HG03520 (cell line): Measurements from ENCODE around the gene TLCD3A.
"Not testable (repeated sequence)": the region's sequence is repeated elsewhere in the genome, so short reads cannot be mapped to it uniquely, and the experiment has no call there.

ENCODE experiments used
- ATAC-seq: cut with Tn5 transposase; IDR thresholded peaks from one replicate; pipeline ENCODE4 v1.9.1; 2021; ENCODE audit warnings: mild to moderate bottlenecking, moderate library complexity; ENCODE audit not compliant: unreplicated experiment

The TLCD3A gene

GRCh38 chr17:732067-732901 is at the start of gene TLCD3A:
Gene TLCD3A (plus strand): TSS chr17:732596. CDS start chr17:732648, 52 bp downstream.
- peak; percentile 50 for ATAC-seq

DNA sequence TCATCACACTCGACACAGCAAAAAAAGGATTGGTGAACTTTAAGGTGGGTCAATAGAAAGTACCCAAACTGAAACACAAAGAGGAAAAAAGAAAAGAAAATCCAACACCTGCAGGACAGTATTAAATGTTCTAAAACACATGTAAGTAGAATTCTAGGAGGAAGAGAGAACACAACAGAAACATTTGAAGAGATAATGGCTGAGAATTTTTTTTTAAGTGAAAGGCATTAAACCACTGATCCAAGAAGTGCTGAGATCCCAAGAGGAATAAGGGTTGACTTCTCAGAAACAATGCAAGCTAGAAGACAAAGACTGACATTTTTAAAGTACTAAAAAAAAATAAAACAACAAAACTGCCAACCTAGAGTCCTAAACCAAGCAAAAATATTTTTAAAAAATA is 49.4 kb upstream of the TLCD3A start:
- ATAC-seq: no peak

DNA sequence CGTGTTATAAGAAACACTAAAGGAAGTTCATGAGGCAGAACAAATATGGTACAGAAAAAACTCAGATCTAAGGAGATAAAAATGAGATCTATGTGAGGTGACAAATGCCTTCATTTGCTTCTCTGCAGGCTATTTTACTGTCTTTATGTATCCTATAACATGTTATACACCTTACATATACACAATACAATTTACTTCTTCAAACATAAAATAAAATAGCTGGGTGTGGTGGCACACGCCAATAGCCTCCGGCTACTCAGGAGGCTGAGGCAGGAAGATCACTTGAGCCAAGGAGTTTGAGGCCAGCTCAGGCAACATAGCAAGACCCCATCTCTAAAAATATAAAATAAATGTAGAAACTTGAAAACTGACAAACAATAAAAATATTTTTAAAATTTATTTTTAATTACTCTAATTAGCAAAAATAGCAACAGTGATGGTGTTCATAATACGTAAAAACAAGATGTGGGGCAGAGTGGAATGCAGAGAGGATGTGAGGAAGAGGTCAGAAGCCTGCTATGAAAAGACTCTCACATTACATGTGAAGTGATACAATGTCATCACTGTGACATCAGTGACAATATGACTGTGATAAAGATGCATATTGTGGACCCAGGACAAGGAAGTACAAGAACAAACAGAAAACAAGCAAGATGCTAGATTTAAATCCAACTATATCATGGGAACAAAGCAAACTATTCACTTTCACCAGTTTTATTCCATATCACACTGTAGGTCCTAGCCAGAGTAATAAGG is 48.7 kb upstream of the TLCD3A start:
- no peak for ATAC-seq

GRCh38 chr17:685006-685405 is 47.4 kb upstream of the TLCD3A start:
- no peak for ATAC-seq

DNA sequence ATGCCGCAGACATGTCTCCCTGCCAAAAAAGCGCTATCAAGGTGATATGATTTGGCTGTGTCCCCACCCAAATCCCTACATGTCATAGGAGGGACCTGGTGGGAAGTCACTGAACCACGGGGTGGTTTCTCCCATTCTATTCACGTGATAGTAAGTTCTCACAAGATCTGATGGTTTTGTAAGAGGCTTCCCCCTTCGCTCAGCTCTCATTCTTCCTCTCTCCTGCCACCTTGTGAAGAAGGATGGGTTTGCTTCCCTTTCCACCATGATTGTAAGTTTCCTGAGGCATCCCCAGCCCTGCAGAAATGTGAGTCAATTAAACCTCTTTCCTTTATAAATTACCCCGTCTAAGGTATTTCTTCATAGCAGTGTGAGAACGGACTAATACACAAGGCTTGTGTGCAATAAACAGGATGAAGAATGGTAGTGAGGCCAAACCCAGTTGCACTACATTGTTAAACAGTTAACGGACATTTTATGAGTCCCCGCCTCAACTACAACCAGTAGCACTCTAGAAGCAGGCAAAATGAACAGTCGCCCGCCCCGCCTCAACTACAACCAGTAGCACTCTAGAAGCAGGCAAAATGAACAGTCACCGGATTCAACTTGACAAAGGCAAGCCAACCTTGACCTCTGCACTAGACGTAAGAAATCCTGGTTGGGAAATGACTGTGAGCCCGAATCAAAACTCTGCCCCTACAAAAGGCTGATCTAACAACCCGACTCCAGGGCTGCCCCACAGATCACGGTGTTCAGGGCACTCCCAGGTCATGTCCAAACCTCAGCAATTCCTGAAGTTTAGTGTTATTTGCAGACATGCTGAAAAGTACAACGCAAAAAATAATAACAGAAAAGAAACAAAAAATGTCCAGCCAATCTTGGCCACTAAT is 44.1 kb upstream of the TLCD3A start:
- no peak for ATAC-seq

DNA sequence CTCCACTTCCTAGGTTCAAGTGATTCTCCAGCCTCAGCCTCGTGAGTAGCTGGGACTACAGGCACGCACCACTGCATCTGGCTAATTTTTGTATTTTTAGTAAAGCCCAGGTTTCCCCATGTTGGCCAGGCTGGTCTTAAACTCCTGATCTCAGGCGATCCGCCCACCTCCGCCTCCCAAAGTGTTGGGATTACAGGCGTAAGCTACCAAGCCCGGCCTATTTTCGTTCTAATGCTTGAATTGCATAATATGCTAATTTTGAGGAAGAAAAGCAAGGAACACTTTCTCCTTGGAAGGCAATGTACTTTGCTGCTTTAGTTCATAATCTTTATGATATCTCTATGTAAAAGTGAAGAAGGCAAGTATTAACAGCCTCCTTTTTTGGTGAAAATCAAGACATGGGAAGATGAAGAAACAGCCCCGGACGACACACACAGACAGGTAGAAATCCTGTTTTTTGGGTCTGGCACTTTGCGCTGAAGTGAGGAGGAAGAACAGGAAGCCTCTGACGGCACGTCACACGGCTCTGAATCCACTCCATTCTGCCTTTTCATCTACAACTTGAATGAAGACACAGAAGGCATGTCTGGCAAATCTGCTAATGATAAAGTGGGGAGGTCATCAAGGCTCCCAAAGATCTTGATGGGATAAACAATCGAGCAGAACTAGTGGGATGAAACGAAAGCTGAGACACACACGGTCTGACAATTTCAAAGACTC is 42.7 kb upstream of the TLCD3A start:
- ATAC-seq: no peak

DNA sequence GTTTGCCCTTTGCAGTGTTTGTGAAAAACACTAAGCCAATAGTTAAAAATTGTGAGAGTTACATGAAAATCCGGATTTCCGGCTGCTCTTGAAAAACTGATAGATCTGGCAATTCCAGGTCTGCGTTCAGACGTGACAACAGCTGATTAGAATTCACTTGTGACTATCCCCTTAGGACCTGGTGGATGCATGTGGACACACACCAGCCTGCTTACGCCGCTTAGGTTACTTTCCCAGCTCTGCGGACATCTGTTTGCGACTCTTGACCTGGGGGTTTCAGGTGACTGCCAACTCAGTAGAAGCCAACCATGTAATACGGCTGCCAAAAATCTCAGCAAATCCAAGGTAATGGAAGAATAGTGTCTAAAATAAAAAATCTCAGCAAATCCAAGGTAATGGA is 42.0 kb upstream of the TLCD3A start:
- ATAC-seq: no peak

DNA sequence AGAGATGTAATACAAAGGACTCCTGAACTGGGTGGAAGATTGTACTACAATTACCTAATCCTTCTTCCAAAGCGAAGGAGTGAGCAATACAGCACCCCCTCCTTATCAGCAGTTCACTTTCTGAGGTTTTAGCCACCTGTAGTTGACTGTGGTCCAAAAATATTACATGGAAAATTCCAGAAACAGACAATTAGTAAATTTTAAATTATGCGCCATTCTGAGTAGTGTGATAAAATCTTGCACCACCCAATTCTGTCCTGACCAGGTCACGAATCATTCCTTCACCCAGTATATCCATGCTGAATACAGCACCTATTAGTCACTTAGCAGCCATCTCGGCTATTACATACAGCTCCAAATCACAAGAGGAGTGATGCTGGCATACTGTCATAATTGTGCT is 41.0 kb upstream of the TLCD3A start:
- ATAC-seq: no peak

- ATAC-seq: no peak
These were observed 40.3 kb upstream of the TLCD3A start for GRCh38 chr17:692116-692515.

GRCh38 chr17:693791-694638 is 38.4 kb upstream of the TLCD3A start:
- no peak for ATAC-seq

GRCh38 chr17:696369-696768 is 36.0 kb upstream of the TLCD3A start:
- ATAC-seq: no peak

GRCh38 chr17:697682-698081 is 34.7 kb upstream of the TLCD3A start:
- ATAC-seq: no peak

- not testable (repeated sequence) for ATAC-seq
These were observed 34.3 kb upstream of the TLCD3A start for GRCh38 chr17:698096-698495.

- ATAC-seq: no peak
These were observed 33.1 kb upstream of the TLCD3A start for GRCh38 chr17:699345-699744.

DNA sequence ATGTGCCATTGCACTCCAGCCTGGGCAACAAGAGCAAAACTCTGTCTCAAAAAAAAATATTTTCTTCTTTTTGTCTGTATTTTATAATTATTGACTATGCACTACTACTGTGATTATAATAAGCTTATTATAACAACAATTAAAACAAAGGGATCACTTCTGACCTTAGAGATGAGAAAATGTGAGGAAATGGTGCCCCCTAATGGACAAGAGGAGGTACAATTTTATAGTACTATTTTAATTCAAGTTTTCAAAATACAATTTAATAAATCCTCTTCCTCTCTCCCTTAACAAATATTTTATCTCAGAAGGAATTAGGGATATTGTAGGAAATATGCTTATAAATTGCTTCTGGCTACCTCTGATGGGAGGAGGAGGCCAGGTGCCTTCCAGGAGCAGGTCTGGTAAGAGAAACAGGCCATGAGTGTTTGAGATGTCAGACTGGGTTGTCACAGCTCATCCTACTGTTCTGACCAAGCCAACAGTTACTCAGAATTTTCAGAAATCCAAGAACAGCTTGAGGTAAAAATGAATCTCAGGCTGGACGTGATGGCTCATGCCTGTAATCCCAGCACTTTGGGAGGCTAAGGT is 31.8 kb upstream of the TLCD3A start:
- ATAC-seq: no peak

DNA sequence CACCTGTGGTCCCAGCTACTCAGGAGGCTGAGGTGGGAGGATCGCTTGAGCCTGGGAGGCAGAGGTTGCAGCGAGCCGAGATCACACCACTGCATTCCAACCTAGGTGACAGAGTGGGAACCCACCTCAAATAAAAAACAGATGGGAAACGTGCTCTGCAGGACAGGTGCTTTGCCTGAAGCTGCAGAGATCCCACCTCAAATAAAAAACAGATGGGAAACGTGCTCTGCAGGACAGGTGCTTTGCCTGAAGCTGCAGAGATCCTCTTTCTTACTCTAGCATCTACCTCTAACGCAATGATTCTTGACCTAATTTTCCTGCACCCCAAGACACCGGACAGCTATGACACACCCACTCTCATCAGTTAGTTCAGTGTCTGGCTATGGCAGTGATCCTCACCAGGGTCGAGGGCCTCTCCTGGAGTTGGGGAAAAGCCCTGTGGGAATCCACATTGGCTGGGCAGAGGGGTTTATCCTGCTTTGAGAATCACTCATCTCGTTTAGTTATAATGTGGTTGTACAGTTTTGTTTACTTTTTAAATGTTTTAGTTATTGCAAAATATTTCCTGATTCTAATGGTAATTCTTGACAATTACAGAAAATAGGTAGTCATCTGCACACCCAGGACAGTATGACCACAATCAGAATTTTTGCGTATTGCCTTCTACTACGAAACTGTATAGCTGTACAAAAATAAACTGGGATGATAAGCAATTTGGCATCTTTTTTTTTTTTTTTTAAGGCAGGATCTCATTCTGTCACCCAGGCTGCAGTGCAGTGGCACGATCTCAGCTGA is 29.1 kb upstream of the TLCD3A start:
- ATAC-seq: no peak

GRCh38 chr17:704111-704864 is 28.1 kb upstream of the TLCD3A start:
- ATAC-seq: no peak

DNA sequence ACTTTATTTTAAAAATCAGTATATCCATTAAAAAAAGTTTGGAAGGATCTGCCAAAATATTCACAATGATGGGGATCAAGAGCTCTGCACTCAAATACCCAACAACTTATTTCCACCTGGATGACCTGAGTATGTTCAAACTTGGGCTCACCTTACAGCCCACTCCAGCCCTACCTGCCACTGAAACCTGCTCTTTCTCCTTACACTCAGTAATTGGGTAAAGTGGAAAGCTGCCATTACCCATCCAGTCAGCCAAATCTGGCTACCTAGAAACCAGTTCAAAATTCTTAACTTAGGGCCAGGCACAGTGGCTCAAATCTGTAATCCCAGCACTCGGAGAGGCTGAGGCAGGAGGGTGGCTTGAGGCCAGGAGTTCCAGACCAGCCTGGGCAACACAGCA is 27.4 kb upstream of the TLCD3A start:
- no peak for ATAC-seq
